SK-N-SH treated with all-trans-retinoic acid at 6 μM for 48 hours (cell line): ENCODE data around the gene SYNE3.

ENCODE experiments used
- ATAC-seq: fragments of 200-7000 bp; cut with Tn5 transposase; 3 replicates; pipeline ENCODE4 v1.9.1; 2020; ENCODE audit warnings: mild to moderate bottlenecking, moderate library complexity
- ARNTL ChIP-seq: fragments of 450-650 bp; formaldehyde crosslinking; IDR thresholded peaks from 2 replicates; pipeline ENCODE4 v1.5.0; 2020; ENCODE audit warnings: low read depth, mild to moderate bottlenecking, moderate library complexity, borderline replicate concordance
- BACH2 ChIP-seq: fragments of 250-450 bp; sonication (Bioruptor Pico); IDR thresholded peaks from 2 replicates; pipeline ENCODE4 v1.9.0; 2021; ENCODE audit warnings: mild to moderate bottlenecking, borderline replicate concordance
- CSDC2 ChIP-seq: fragments of 250-450 bp; sonication (Bioruptor Pico); IDR thresholded peaks from 2 replicates; pipeline ENCODE4 v1.5.0; 2020; ENCODE audit warnings: mild to moderate bottlenecking, moderate library complexity
- GLIS3 ChIP-seq: fragments of 250-450 bp; sonication (Bioruptor Pico); IDR thresholded peaks from 2 replicates; pipeline ENCODE4 v1.5.0; 2020; ENCODE audit warnings: mild to moderate bottlenecking, moderate library complexity
- ISL1 ChIP-seq: fragments of 250-450 bp; sonication (Bioruptor Pico); IDR thresholded peaks from 2 replicates; pipeline ENCODE4 v2.1.2; 2022; ENCODE audit warnings: mild to moderate bottlenecking, moderate library complexity
- OSR1 ChIP-seq: fragments of 250-450 bp; sonication (Bioruptor Pico); IDR thresholded peaks from 2 replicates; pipeline ENCODE4 v1.8.0; 2022; ENCODE audit warnings: moderate library complexity, mild to moderate bottlenecking, inconsistent platforms
- PATZ1 ChIP-seq: fragments of 250-450 bp; sonication (Bioruptor Pico); IDR thresholded peaks from 2 replicates; pipeline ENCODE4 v1.8.0; 2020; ENCODE audit warnings: mild to moderate bottlenecking, moderate library complexity, borderline replicate concordance
- PPARA ChIP-seq: fragments of 250-450 bp; sonication (Bioruptor Pico); IDR thresholded peaks from 2 replicates; pipeline ENCODE4 v1.5.0; 2020; ENCODE audit warnings: mild to moderate bottlenecking, borderline replicate concordance
- RARB ChIP-seq: fragments of 250-450 bp; sonication (Bioruptor Pico); IDR thresholded peaks from 2 replicates; pipeline ENCODE4 v1.8.0; 2021; ENCODE audit warnings: mild to moderate bottlenecking, moderate library complexity
- SNAI2 ChIP-seq: fragments of 250-450 bp; sonication (Bioruptor Pico); IDR thresholded peaks from 2 replicates; pipeline ENCODE4 v1.5.0; 2020; ENCODE audit warnings: mild to moderate bottlenecking, moderate library complexity
- TCF4 ChIP-seq: fragments of 250-450 bp; sonication (Bioruptor Pico); IDR thresholded peaks from 2 replicates; pipeline ENCODE4 v1.8.0; 2021; ENCODE audit warnings: mild to moderate bottlenecking, moderate library complexity, borderline replicate concordance
- TOX ChIP-seq: fragments of 250-450 bp; sonication (Bioruptor Pico); IDR thresholded peaks from 2 replicates; pipeline ENCODE4 v1.8.0; 2021; ENCODE audit warnings: mild to moderate bottlenecking, moderate library complexity, borderline replicate concordance
- ZC3H10 ChIP-seq: fragments of 250-450 bp; sonication (Bioruptor Pico); IDR thresholded peaks from 2 replicates; pipeline ENCODE4 v1.5.1; 2021; ENCODE audit warnings: mild to moderate bottlenecking, moderate library complexity
- ZFP3 ChIP-seq: fragments of 250-450 bp; sonication (Bioruptor Pico); IDR thresholded peaks from 2 replicates; pipeline ENCODE4 v1.5.0; 2020; ENCODE audit warnings: mild to moderate bottlenecking, moderate library complexity
- ZFP30 ChIP-seq: fragments of 450-650 bp; formaldehyde crosslinking; IDR thresholded peaks from 2 replicates; pipeline ENCODE4 v1.5.0; 2022; ENCODE audit warnings: mild to moderate bottlenecking, moderate library complexity
- ZNF565 ChIP-seq: fragments of 450-650 bp; formaldehyde crosslinking; conservative IDR thresholded peaks from 2 replicates; pipeline ENCODE4 v1.5.0; 2020; ENCODE audit warnings: low read depth, mild to moderate bottlenecking, moderate library complexity
- ZNF8 ChIP-seq: fragments of 450-650 bp; formaldehyde crosslinking; IDR thresholded peaks from 2 replicates; pipeline ENCODE4 v1.5.0; 2020; ENCODE audit warnings: mild to moderate bottlenecking, moderate library complexity
- TF ChIP-seq, protein P1 (sequence below): fragments of 250-450 bp; sonication (Bioruptor Pico); IDR thresholded peaks from 2 replicates; pipeline ENCODE4 v1.5.0; 2020; ENCODE audit warnings: mild to moderate bottlenecking, moderate library complexity
- TF ChIP-seq, protein P2 (sequence below): fragments of 250-450 bp; sonication (Bioruptor Pico); IDR thresholded peaks from 2 replicates; pipeline ENCODE4 v1.5.1; 2020; ENCODE audit warnings: low read depth, mild to moderate bottlenecking, moderate library complexity
- TF ChIP-seq, protein P3 (sequence below): fragments of 250-450 bp; sonication (Bioruptor Pico); IDR thresholded peaks from 2 replicates; pipeline ENCODE4 v1.5.1; 2021; ENCODE audit warnings: mild to moderate bottlenecking, moderate library complexity
- TF ChIP-seq, protein P4 (sequence below): fragments of 250-450 bp; sonication (Bioruptor Pico); IDR thresholded peaks from 2 replicates; pipeline ENCODE4 v1.8.0; 2021; ENCODE audit warnings: low read depth, mild to moderate bottlenecking, moderate library complexity, borderline replicate concordance

The SYNE3 gene

GRCh38 chr14:95495538-95496025 is 20.9 kb downstream of the SYNE3 start:
- TF ChIP-seq TCF4 (CRISPR knock-in tag) (no peak), PPARA (CRISPR knock-in tag) (no peak)
- no peak for ATAC-seq

DNA sequence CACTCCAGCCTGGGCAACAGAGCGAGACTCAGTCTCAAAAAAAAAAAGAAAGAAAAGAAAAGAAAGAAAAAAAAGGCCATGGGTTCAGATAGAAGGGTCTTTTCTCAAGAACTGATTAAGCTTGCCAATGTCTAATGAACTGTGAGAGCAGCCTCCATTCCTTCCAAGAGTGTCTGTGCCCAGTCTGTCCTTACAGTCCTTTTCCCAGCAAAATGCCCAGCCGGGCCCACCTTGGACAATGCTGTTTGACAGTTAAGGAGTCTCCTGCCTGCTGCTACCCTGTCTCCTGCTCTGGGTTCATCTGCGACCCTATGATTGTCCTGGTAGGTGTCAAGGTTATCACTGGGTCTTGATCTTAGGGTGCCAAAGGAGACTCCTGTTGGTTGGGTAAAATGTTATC is 21.4 kb downstream of the SYNE3 start:
- no peak for ATAC-seq
- no peak for TF ChIP-seq ARNTL (CRISPR knock-in tag)
- no peak for TF ChIP-seq ZFP30
- TF ChIP-seq ZC3H10 (CRISPR knock-in tag) = no peak
- no peak for TF ChIP-seq CSDC2 (CRISPR knock-in tag)
- no peak for TF ChIP-seq ISL1 (CRISPR knock-in tag)
- TF ChIP-seq BACH2 (CRISPR knock-in tag) = no peak
- no peak for TF ChIP-seq TOX (CRISPR knock-in tag)
- TF ChIP-seq PPARA (CRISPR knock-in tag) = no peak
- no peak for TF ChIP-seq OSR1 (CRISPR knock-in tag)
- no peak for TF ChIP-seq SNAI2 (CRISPR knock-in tag)
- TF ChIP-seq TCF4 (CRISPR knock-in tag) = no peak
- TF ChIP-seq PATZ1 (CRISPR knock-in tag) = no peak
- no peak for TF ChIP-seq ZNF565 (CRISPR knock-in tag)
- no peak for TF ChIP-seq RARB (CRISPR knock-in tag)
- TF ChIP-seq GLIS3 (CRISPR knock-in tag) = no peak
- TF ChIP-seq, protein P1, sequence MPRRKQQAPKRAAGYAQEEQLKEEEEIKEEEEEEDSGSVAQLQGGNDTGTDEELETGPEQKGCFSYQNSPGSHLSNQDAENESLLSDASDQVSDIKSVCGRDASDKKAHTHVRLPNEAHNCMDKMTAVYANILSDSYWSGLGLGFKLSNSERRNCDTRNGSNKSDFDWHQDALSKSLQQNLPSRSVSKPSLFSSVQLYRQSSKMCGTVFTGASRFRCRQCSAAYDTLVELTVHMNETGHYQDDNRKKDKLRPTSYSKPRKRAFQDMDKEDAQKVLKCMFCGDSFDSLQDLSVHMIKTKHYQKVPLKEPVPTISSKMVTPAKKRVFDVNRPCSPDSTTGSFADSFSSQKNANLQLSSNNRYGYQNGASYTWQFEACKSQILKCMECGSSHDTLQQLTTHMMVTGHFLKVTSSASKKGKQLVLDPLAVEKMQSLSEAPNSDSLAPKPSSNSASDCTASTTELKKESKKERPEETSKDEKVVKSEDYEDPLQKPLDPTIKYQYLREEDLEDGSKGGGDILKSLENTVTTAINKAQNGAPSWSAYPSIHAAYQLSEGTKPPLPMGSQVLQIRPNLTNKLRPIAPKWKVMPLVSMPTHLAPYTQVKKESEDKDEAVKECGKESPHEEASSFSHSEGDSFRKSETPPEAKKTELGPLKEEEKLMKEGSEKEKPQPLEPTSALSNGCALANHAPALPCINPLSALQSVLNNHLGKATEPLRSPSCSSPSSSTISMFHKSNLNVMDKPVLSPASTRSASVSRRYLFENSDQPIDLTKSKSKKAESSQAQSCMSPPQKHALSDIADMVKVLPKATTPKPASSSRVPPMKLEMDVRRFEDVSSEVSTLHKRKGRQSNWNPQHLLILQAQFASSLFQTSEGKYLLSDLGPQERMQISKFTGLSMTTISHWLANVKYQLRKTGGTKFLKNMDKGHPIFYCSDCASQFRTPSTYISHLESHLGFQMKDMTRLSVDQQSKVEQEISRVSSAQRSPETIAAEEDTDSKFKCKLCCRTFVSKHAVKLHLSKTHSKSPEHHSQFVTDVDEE = no peak
- TF ChIP-seq, protein P2, sequence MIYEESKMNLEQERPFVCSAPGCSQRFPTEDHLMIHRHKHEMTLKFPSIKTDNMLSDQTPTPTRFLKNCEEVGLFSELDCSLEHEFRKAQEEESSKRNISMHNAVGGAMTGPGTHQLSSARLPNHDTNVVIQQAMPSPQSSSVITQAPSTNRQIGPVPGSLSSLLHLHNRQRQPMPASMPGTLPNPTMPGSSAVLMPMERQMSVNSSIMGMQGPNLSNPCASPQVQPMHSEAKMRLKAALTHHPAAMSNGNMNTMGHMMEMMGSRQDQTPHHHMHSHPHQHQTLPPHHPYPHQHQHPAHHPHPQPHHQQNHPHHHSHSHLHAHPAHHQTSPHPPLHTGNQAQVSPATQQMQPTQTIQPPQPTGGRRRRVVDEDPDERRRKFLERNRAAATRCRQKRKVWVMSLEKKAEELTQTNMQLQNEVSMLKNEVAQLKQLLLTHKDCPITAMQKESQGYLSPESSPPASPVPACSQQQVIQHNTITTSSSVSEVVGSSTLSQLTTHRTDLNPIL (CRISPR knock-in tag) = no peak
- TF ChIP-seq ZFP3 (CRISPR knock-in tag) = no peak
- no peak for TF ChIP-seq ZNF8
- TF ChIP-seq, protein P3, sequence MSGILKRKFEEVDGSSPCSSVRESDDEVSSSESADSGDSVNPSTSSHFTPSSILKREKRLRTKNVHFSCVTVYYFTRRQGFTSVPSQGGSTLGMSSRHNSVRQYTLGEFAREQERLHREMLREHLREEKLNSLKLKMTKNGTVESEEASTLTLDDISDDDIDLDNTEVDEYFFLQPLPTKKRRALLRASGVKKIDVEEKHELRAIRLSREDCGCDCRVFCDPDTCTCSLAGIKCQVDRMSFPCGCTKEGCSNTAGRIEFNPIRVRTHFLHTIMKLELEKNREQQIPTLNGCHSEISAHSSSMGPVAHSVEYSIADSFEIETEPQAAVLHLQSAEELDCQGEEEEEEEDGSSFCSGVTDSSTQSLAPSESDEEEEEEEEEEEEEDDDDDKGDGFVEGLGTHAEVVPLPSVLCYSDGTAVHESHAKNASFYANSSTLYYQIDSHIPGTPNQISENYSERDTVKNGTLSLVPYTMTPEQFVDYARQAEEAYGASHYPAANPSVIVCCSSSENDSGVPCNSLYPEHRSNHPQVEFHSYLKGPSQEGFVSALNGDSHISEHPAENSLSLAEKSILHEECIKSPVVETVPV (CRISPR knock-in tag) = no peak

- ATAC-seq = no peak
- TF ChIP-seq ZNF565 (CRISPR knock-in tag) (no peak), ISL1 (CRISPR knock-in tag) (no peak), TCF4 (CRISPR knock-in tag) (no peak), ARNTL (CRISPR knock-in tag) (no peak), SNAI2 (CRISPR knock-in tag) (no peak), CSDC2 (CRISPR knock-in tag) (no peak), TOX (CRISPR knock-in tag) (no peak), OSR1 (CRISPR knock-in tag) (no peak), ZC3H10 (CRISPR knock-in tag) (no peak), GLIS3 (CRISPR knock-in tag) (no peak), ZNF8 (no peak)
- TF ChIP-seq, protein P3 (CRISPR knock-in tag) = no peak
- TF ChIP-seq, protein P4, sequence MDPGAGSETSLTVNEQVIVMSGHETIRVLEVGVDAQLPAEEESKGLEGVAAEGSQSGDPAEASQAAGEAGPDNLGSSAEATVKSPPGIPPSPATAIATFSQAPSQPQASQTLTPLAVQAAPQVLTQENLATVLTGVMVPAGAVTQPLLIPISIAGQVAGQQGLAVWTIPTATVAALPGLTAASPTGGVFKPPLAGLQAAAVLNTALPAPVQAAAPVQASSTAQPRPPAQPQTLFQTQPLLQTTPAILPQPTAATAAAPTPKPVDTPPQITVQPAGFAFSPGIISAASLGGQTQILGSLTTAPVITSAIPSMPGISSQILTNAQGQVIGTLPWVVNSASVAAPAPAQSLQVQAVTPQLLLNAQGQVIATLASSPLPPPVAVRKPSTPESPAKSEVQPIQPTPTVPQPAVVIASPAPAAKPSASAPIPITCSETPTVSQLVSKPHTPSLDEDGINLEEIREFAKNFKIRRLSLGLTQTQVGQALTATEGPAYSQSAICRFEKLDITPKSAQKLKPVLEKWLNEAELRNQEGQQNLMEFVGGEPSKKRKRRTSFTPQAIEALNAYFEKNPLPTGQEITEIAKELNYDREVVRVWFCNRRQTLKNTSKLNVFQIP = no peak
- TF ChIP-seq, protein P1 = no peak
- TF ChIP-seq, protein P2 (CRISPR knock-in tag) = no peak
Measured at GRCh38 chr14:95494456-95494855, 22.0 kb downstream of the SYNE3 start.
